Esophagus squamous epithelium (tissue), 4 donors: ENCODE data around the gene NME7.

ENCODE experiments used
- CTCF ChIP-seq, 6 experiments: fragments of 450-650 bp in 4 of 6; fragments of 200-600 bp in 2 of 6; sonication (generic) in 2 of 6; IDR thresholded peaks; one replicate each; pipeline ENCODE4 v1.5.1; 2016 to 2019; ENCODE audit warnings: antibody characterized with exemption in 6 of 6, mild to moderate bottlenecking in 4 of 6, moderate library complexity in 4 of 6
- POLR2A ChIP-seq, 4 donors: fragments of 450-650 bp; IDR thresholded peaks; one replicate each; pipeline ENCODE4 v1.6.1; 2017; ENCODE audit warnings: antibody characterized with exemption in 4 of 4, mild to moderate bottlenecking in 4 of 4, moderate library complexity in 3 of 4

- TF ChIP-seq POLR2A (IDR thresholded peaks at IDR 0.05): no peak
- TF ChIP-seq CTCF (IDR thresholded peaks at IDR 0.05): no peak
Measured at GRCh38 chr1:169200319-169200718, 167.3 kb downstream of the NME7 start.
